AG04450 (cell line): ENCODE data around the gene PLA2G6. TPM values are rescaled to one million over a fixed set of nuclear protein-coding genes. Genes with fewer than 3 reads are reported as not detected.

Experiments
- CTCF ChIA-PET: fragments of 300-600, 350-600 bp; formaldehyde crosslinking; extraction: SDS; loops from one replicate; lab custom pipeline; 2022; ENCODE audit warnings: antibody characterized with exemption, inconsistent platforms; lab: Charles Lee
- POLR2A ChIA-PET: fragments of 350-600 bp; formaldehyde crosslinking; extraction: SDS; loops from one replicate; lab custom pipeline; 2021; ENCODE audit warnings: antibody characterized with exemption, inconsistent platforms; lab: Yijun Ruan, JAX
- DNase-seq: peaks from one replicate; pipeline ENCODE4 v3.0.0-alpha.2; 2011; ENCODE audit warnings: low read depth, low spot score
- H3K27ac ChIP-seq: one replicate; pipeline ENCODE4 v1.5.1; 2012; ENCODE audit warnings: low read depth, low read length, control low read depth
- H3K27me3 ChIP-seq: one replicate; pipeline ENCODE4 v1.6.0; 2012; ENCODE audit warnings: low read length; ENCODE audit not compliant: control insufficient read depth, insufficient read depth
- H3K4me3 ChIP-seq: 2 replicates; pipeline ENCODE4 v1.5.1; 2011; ENCODE audit warnings: mild to moderate bottlenecking, low read depth, low read length, control low read depth
- H3K9me3 ChIP-seq: 2 replicates; pipeline ENCODE4 v1.5.1; 2012; ENCODE audit warnings: low read length; ENCODE audit not compliant: control insufficient read depth, insufficient read depth
- CTCF ChIP-seq: IDR thresholded peaks from 2 replicates; pipeline ENCODE4 v1.5.1; 2011; ENCODE audit warnings: low read depth, low read length, control low read depth, inconsistent platforms
- polyA plus RNA-seq: library from polyadenylated mRNA; depleted of rRNA; stranded (reverse); fragments of >200 nt; gene quantifications from 2 replicates; pipeline ENCODE4 v1.2.3, GENCODE V29; 2011

The PLA2G6 gene
- polyA plus RNA-seq, 1 experiment = 5.0 TPM

- Histone ChIP-seq H3K27ac (no peak overlapping the region), H3K9me3 (no peaks in the 10 kb centered on the region; the same call in 1 of the 2 replicates), H3K27me3 (no peaks in the 10 kb centered on the region), H3K4me3 (no peak overlapping the region)
- TF ChIP-seq CTCF = no peak
- CTCF ChIA-PET = no interaction called here
- POLR2A ChIA-PET = interaction anchor here (0.7 to 0.9 kb wide), 2 partner anchors 11 to 21 kb away, joined by 3 read pairs; partner anchors contain the start of gene MAFF
- no peak for DNase-seq
These were observed 40.5 kb upstream of the PLA2G6 start for GRCh38 chr22:38221908-38222796.

GRCh38 chr22:38221407-38221806 lies 39.8 kb upstream of the PLA2G6 start:
- no peak for TF ChIP-seq CTCF
- no peak for DNase-seq
- H3K27me3 ChIP-seq = no peaks in the 10 kb centered on the region
- H3K9me3 ChIP-seq = no peaks in the 10 kb centered on the region; the same call in 1 of the 2 replicates
- CTCF ChIA-PET = no interaction called here
- no peak overlapping the region for H3K27ac ChIP-seq
- no peak overlapping the region for H3K4me3 ChIP-seq
- POLR2A ChIA-PET = no interaction called here

GRCh38 chr22:38220653-38221386 lies 39.2 kb upstream of the PLA2G6 start:
- Histone ChIP-seq H3K4me3 (no peak overlapping the region), H3K9me3 (no peaks in the 10 kb centered on the region; the same call in 1 of the 2 replicates), H3K27me3 (no peaks in the 10 kb centered on the region), H3K27ac (peak overlapping the region; percentile 11)
- ChIA-PET POLR2A (no interaction called here), CTCF (no interaction called here)
- TF ChIP-seq CTCF = no peak
- DNase-seq = no peak

GRCh38 chr22:38220163-38220562 lies 38.5 kb upstream of the PLA2G6 start:
- no peak for DNase-seq
- ChIA-PET CTCF (no interaction called here), POLR2A (no interaction called here)
- peak overlapping the region; percentile 11 for H3K27ac ChIP-seq
- no peak overlapping the region for H3K4me3 ChIP-seq
- H3K9me3 ChIP-seq = no peaks in the 10 kb centered on the region; the same call in 1 of the 2 replicates
- H3K27me3 ChIP-seq = no peaks in the 10 kb centered on the region
- TF ChIP-seq CTCF = no peak
